Activated CD4-positive, alpha-beta T cell treated with anti-CD3 and anti-CD28 coated beads for 24 hours (primary cell): ENCODE data around the gene CRBN.

Source experiments
- DNase-seq, 2 donors: peaks; one replicate each; pipeline ENCODE4 v3.0.0-alpha.2; 2020; ENCODE audit warnings: low read depth in 2 of 2

Gene CRBN

DNA sequence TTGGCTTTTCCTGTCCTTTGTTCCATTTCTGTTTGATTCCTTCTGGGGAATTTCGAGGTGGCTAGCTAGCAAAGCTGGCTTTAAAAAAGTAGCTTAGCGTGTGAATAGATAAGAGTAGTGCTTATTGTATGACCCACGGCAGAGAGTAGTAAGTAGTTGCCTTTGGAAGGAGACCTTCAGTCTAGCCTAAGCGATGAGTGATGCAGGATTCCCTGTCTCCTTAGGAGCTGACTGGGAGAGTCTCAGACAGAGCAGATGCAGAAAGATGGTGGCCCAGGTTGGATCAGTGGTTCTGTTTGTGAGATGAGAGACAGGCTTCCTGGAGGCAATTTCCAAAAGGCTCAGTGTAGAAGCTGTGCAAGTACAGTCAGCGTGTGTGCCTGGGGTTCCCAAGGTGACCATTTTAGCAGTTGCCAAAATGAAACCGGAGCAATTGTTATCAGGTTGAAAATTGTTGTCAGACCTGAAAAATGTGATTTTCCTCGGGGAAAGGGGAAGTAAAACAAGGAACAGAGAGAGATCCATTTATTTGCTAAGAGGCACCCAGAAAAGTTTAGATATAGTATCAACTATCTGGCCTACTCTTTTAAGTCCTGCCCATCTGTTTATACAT lies 68.6 kb downstream of the CRBN start:
- DNase-seq, result no peak

DNA sequence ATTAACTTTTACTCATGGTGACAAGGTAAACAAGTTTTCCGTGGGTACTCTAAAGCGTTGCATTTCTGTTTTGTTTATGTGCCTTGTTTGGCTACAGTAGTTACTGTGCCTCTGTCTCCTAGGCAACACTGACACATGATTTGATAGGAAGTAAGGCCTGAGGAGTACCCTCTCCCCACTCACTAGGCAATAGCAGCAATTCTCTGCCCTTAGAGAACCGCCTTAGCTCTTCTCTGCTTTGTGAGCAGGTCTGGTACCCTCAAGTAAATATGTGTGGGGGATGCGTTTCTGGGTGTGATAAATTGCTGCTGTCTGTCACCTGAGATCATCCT lies 69.2 kb downstream of the CRBN start, which contains the start of gene IL5RA:
Gene IL5RA, minus strand, starts transcription at position 76 of the 332 bp plus-strand sequence. CDS start 5,390 bp downstream, outside the sequence.
- DNase-seq, result no peak

DNA sequence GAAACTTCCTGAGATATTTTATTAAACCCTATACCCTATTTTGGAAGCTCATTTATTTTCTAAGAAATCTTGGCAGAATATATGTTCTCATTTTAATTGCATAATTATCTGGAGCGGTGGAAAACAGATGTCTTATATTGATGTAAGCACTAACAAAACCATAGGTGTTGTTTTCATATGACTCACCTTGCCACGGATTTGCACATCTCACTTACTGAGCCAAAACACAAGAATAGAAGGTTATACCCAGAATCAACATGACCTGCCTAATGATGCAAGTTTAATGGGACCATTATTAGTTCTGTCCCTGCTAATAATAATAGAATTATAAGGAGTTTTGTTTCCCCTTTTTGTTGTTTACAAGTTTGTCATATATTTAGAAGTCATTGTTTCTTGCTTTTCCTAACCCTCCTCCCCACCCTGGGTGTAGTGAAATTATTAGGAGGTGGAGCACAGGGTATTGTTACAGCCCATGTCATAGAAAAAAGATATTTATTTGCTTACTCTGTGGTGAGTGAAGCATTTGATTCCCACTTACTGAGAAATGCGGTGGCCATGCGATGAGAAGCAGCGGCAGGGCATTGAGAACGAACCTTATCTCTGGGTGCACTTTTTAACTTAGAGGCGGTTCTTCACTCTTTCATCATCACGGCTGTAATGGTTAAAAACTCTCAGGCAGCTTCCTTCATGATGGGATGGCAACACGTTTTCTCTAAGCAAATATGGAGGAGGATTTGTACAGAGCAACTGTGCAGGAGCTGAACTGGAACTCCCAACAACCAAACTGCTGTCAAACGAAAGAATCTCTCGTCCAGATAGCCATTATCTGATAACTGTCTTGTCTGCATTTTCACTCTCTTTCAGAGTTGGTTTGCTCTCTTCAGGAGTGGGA lies 69.8 kb downstream of the CRBN start:
- no peak for DNase-seq

DNA sequence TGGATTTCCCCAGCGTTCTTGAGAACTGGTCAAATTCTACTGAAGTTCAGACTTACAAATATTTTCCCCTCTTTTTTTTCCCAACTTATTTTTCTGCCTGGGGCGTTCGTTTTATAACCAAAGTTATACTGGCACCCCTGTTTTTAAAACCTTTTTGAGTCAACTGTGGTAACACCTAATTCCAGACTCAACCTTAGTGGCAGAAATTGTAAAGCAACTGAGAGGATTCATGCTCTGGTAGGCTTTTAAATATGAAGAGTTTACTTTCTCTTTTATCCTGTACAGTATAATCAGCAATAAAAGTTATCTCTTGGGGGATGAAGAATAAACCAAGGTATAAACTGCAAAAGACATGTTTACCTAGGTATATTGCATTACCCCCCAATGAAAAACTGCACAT lies 71.6 kb downstream of the CRBN start:
- no peak for DNase-seq

DNA sequence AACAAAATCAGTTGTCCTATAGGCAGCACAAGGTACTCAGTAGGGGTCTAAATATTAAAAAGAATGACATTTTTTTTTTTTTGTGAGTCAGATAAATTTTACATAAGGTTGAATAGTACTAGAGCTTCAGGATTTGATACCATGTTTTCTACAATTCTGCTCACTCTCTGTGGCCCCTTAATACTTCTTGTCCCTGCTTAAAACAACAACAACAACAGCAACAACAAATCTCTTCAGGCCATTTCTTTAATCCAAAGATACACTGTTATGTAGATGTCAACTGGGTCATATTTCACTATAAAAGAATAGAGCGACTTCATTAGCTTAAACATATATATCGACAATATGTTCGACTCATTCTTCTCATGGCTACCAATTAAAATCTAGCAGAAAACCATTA lies 72.3 kb downstream of the CRBN start:
- DNase-seq, result no peak

DNA sequence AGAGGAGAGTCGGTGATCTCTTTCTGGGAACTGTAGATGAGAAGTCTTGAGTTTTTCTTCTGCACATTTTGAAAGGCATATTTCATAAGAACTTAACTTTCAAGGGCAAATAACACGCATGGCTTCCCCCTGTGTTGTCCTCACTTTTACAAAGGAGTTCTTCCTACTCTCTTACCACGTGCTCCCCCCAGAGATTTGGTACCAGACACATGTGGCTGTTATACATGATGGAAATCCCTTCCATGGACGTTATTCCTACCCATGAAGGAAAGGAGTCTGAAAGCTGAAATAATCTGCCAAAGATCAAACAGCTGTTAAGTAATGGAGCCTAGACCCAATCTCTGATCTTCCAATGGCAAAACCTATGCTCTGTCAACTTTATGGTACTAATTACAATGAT lies 73.7 kb downstream of the CRBN start:
- DNase-seq, result no peak

DNA sequence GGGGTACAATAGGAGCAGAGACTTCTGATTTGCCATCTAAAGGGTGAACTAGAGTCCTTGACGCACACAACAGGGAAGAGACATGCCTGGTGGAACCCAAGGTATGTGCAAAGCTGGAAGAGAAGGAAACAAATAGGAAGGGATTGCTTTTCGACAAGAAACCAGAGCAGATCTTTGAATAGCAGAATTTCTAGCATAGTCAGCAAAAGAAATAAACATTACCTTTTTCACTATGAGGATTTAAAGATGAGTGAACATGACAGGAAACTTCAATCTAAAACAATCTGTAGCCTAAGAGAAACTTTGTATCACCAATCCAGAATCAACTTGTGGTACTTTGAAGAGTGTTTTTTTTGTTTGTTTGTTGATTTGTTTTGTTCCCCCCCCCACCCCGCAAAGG lies 74.2 kb downstream of the CRBN start:
- DNase-seq, result no peak

DNA sequence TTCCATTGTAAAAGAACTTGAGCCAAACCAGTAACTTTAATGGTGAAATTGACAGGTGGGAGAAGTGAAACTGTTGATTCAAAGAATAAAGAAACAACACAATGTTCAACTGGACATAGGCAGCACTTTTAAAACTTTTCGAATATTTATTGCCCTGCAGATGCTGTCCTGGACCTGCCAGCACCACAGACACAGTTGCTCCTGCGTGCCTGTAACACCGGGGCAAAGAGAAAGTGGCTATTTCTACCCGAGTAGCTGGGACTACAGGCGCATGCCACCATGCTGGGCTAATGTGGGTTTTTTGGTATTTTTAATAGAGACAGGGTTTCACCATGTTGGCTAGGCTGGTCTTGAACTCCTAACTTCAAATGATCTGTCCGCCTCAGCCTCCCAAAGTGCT lies 76.7 kb downstream of the CRBN start:
- DNase-seq, result no peak

DNA sequence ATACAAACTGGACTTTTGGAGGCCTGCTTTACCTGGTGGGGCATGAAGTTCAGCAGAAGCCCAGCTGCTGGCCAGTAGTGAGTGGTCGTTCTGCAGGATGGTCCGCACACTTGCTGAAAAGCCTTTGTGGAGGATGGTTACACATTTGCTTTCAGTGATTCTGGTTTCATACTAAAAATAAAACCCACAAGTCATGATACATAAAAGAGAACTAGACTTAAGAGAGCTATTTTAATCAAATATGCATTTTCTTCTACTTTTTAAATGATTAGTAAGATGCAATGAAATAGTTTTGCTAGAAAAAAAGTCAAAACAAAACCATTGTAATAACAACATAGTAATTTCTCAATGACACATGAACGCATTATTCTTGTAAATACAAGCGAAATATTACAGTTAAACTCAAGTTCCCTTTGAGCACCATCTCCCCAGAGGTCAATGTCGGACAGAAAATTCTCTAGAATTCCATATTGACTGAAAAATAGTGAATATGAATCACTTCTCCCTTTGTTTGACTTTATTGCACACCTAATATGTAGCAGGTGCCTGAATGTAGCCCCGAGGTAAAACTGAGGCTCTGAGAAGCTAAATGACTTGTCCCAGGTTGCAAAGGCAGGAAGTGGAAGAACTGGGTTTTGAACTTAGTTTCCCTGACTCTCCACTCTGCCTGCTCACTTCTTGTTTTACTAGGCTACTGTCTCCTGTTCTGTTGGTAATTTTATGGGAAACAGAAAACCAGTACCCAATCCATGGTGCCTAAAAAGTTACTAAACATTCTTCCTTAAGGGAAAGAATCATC lies 77.6 kb downstream of the CRBN start:
- DNase-seq, result no peak
